ENCODE measurements around the gene NBPF1.
"Not testable (repeated sequence)": the region's sequence is repeated elsewhere in the genome, so short reads cannot be mapped to it uniquely, and the experiment has no call there.

DNA sequence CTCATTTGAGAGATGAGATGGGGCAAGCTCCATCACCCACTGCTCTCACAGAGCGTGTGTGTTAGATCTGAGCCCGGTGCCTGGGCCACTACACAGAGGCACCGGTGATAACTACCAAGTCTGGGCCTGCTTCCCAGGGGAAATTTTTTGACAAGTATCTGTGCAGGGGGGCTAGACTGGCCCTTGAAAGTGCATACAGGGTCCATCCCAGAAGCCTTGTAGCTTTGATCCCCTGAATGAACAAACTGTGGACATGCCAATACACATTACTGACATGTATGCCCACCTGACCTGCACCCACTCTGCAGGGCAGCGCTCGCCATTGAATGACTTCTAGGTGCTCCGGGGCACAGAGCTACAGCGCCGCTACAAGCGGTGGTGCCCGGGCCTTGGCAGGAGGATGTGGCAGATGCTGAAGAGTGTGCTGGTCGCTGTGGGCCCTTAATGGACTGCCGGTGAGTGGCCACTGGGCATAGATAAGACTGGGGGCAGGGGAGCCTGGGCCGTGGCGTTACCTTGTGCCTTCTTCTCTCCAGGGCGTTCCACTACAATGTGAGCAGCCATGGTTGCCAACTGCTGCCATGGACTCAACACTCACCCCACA lies 32.8 kb upstream of the NBPF1 start:
- not testable (repeated sequence) for TF ChIP-seq POLR2A (IDR thresholded peaks at IDR 0.05)
- TF ChIP-seq, protein P1, sequence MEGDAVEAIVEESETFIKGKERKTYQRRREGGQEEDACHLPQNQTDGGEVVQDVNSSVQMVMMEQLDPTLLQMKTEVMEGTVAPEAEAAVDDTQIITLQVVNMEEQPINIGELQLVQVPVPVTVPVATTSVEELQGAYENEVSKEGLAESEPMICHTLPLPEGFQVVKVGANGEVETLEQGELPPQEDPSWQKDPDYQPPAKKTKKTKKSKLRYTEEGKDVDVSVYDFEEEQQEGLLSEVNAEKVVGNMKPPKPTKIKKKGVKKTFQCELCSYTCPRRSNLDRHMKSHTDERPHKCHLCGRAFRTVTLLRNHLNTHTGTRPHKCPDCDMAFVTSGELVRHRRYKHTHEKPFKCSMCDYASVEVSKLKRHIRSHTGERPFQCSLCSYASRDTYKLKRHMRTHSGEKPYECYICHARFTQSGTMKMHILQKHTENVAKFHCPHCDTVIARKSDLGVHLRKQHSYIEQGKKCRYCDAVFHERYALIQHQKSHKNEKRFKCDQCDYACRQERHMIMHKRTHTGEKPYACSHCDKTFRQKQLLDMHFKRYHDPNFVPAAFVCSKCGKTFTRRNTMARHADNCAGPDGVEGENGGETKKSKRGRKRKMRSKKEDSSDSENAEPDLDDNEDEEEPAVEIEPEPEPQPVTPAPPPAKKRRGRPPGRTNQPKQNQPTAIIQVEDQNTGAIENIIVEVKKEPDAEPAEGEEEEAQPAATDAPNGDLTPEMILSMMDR (IDR thresholded peaks at IDR 0.05), result not testable (repeated sequence)
